Osteocyte (in vitro differentiated cells): ENCODE results near the gene THSD4. TPM values are rescaled to one million over a fixed set of nuclear protein-coding genes. Genes with fewer than 3 reads are reported as not detected.
"Not testable (repeated sequence)": the region's sequence is repeated elsewhere in the genome, so short reads cannot be mapped to it uniquely, and the experiment has no call there.

Experiments
- DNase-seq: peaks from one replicate; pipeline ENCODE4 v3.0.0; 2021; ENCODE audit warnings: mixed read lengths; ENCODE audit not compliant: unreplicated experiment; ENCODE audit errors: extremely low spot score
- H3K27ac Mint-ChIP-seq: one replicate; pipeline ENCODE4 v1.8.0; 2021; ENCODE audit warnings: mild to moderate bottlenecking, mixed read lengths; ENCODE audit not compliant: unreplicated experiment
- H3K27me3 Mint-ChIP-seq: one replicate; pipeline ENCODE4 v1.8.0; 2021; ENCODE audit warnings: mixed read lengths; ENCODE audit not compliant: unreplicated experiment
- H3K36me3 Mint-ChIP-seq: one replicate; pipeline ENCODE4 v1.8.0; 2021; ENCODE audit warnings: mixed read lengths; ENCODE audit not compliant: unreplicated experiment
- H3K4me1 Mint-ChIP-seq: one replicate; pipeline ENCODE4 v1.8.0; 2021; ENCODE audit warnings: mixed read lengths; ENCODE audit not compliant: unreplicated experiment
- H3K4me3 Mint-ChIP-seq: one replicate; pipeline ENCODE4 v1.8.0; 2021; ENCODE audit warnings: mild to moderate bottlenecking, moderate library complexity, mixed read lengths; ENCODE audit not compliant: unreplicated experiment
- H3K9me3 Mint-ChIP-seq: one replicate; pipeline ENCODE4 v1.8.0; 2021; ENCODE audit warnings: mixed read lengths; ENCODE audit not compliant: unreplicated experiment
- total RNA-seq: library from RNA; stranded (reverse); gene quantifications from 2 replicates; pipeline ENCODE4 v1.2.1, GENCODE V29; 2021
- TF ChIP-seq, protein P1 (sequence below): fragments of 200-600 bp; sonication (generic); IDR thresholded peaks from 2 replicates; pipeline ENCODE4 v1.5.0; 2021; ENCODE audit warnings: antibody characterized with exemption, mild to moderate bottlenecking, moderate library complexity

The THSD4 gene
- total RNA-seq, 1 donor from 2014 or later: 5.7 TPM

DNA sequence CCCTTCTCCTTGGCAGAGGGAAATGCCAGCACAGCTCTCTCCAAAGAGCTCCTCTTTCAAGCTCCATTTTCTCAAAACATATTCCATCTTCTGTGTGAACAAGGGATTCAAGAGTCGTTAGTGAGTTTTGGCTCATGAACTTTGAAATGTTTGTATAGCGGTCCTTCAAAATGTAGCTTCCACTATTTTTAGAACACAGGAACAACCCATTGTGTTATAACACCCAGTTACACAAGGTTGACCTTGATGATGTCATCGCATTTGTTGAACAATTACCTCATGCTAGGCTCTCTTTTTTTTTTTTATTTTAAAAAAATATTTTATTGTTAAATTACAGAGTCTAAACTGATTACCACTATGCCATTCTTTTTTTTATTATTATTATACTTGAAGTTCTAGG lies 251.7 kb downstream of the THSD4 start:
- Mint-ChIP-seq H3K27me3 (peaks cover 4% of the 10 kb centered on the region), H3K36me3 (peaks cover 3% of the 10 kb centered on the region), H3K27ac (no peak overlapping the region), H3K4me1 (no peaks in the 10 kb centered on the region), H3K4me3 (no peak overlapping the region), H3K9me3 (peaks cover 10% of the 10 kb centered on the region)
- TF ChIP-seq, protein P1, sequence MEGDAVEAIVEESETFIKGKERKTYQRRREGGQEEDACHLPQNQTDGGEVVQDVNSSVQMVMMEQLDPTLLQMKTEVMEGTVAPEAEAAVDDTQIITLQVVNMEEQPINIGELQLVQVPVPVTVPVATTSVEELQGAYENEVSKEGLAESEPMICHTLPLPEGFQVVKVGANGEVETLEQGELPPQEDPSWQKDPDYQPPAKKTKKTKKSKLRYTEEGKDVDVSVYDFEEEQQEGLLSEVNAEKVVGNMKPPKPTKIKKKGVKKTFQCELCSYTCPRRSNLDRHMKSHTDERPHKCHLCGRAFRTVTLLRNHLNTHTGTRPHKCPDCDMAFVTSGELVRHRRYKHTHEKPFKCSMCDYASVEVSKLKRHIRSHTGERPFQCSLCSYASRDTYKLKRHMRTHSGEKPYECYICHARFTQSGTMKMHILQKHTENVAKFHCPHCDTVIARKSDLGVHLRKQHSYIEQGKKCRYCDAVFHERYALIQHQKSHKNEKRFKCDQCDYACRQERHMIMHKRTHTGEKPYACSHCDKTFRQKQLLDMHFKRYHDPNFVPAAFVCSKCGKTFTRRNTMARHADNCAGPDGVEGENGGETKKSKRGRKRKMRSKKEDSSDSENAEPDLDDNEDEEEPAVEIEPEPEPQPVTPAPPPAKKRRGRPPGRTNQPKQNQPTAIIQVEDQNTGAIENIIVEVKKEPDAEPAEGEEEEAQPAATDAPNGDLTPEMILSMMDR: no peak
- DNase-seq: no peak

DNA sequence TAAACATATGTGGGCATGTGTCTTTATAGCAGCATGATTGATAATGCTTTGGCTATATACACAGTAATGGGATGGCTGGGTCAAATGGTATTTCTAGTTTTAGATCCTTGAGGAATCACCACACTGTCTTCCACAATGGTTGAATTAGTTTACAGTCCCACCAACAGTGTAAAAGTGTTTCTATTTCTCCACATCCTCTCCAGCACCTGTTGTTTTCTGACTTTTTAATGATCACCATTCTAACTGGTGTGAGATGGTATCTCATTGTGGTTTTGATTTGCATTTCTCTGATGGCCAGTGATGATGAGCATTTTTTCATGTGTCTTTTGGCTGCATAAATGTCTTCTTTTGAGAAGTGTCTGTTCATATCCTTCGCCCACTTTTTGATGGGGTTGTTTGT lies 252.5 kb downstream of the THSD4 start:
- not testable (repeated sequence) for H3K36me3 Mint-ChIP-seq, H3K27me3 Mint-ChIP-seq, DNase-seq, H3K4me1 Mint-ChIP-seq, H3K27ac Mint-ChIP-seq, H3K4me3 Mint-ChIP-seq, H3K9me3 Mint-ChIP-seq

DNA sequence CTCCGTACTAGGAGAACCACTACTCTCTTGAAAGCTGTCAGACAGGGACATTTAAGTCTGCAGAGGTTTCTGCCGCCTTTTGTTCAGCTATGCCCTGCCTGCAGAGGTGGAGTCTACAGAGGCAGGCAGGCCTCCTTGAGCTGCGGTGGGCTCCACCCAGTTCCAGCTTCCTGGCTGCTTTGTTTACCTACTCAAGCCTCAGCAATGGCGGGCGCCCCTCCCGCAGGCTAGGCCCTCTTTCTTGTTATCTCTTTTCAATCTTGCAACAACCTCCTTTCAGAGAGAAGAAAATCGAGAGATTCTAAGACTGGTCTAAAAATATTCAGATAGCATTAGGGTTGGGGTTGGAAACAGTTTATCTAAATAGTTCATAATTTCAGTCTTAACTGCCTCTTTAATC lies 257.5 kb downstream of the THSD4 start:
- not testable (repeated sequence) for H3K27me3 Mint-ChIP-seq, H3K4me3 Mint-ChIP-seq, H3K27ac Mint-ChIP-seq, H3K4me1 Mint-ChIP-seq, H3K36me3 Mint-ChIP-seq, DNase-seq, H3K9me3 Mint-ChIP-seq

DNA sequence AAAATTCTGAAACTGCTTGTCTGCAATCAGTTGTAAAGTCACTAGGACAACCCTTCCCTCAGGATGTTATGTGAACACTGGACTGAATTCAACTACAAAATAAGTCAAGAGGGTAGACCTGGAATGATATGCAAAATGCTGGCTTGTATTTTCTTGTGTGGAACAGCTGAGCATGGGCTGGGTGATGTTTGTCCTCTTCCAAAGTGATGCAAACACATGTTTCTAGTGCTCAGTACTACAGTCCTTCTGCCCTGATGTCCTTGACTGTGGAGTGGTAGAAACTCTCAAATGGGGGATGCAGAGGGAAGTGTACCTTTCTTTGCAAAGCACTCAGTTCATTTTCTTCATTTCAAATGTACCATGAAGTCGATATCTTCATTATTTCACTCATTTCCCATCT lies 258.6 kb downstream of the THSD4 start:
- TF ChIP-seq, protein P1: no peak
- H3K36me3 Mint-ChIP-seq: peaks cover 3% of the 10 kb centered on the region
- no peak overlapping the region for H3K4me3 Mint-ChIP-seq
- no peak for DNase-seq
- H3K9me3 Mint-ChIP-seq: peaks cover 10% of the 10 kb centered on the region
- no peak overlapping the region for H3K27ac Mint-ChIP-seq
- H3K27me3 Mint-ChIP-seq: peaks cover 4% of the 10 kb centered on the region
- H3K4me1 Mint-ChIP-seq: no peaks in the 10 kb centered on the region

DNA sequence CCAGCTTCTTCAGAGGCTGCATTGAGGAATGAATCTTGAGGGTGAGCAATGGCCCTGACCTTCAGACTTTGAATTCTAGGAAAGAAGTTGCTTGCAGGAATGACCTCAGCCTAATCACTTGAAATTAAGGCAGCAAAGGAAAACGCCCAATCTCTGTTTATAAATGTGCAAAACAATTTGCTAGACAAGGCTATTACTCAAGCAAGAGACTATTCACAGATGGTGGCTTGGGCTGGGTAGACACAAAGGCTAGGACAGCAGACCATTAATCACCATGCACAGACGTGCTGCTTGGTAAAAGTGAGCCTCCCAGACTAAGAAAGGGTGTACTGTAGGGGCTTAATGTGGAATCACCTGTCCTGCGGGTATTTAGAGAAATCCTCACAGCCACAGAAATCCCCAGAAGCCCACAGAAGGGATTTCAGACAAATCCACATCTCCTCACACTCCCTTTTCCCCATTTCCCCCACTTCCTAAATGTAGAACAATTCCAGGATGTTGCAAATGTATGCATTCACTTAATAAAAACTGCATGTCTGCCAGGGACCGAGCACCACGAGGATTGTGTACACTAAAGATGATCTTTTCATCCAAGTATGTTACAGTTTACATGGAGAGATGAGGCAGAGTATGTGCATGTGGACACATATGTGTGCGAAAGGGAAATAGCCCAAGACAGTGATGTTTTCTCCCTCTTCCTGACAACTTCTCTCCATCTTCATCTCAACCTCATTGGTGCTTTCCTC lies 259.5 kb downstream of the THSD4 start:
- no peak overlapping the region for H3K4me3 Mint-ChIP-seq
- no peaks in the 10 kb centered on the region for H3K4me1 Mint-ChIP-seq
- TF ChIP-seq, protein P1: no peak
- peaks cover 3% of the 10 kb centered on the region for H3K36me3 Mint-ChIP-seq
- H3K27ac Mint-ChIP-seq: no peak overlapping the region
- peaks cover 8% of the 10 kb centered on the region for H3K9me3 Mint-ChIP-seq
- H3K27me3 Mint-ChIP-seq: peaks cover 4% of the 10 kb centered on the region
- no peak for DNase-seq

DNA sequence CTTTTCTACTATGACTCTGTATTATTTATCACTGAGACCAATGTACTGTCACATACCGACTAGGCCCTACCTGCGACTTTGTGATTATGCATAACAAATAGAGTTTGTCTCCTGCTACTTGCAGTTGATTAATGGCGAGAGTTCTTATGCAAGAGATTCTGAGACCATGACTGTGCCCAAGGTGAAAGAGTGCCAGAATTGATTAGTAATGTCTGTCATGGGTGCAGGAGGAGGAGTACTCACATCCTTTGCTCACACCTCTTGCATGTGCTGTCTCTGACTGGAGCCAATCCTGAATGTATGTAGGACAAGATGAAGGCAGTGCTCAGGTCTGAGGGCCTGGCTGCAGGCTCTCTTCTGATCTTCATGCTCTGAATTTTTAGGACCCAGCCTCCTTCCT lies 260.7 kb downstream of the THSD4 start:
- Mint-ChIP-seq H3K36me3 (no peaks in the 10 kb centered on the region), H3K4me3 (no peak overlapping the region), H3K4me1 (no peaks in the 10 kb centered on the region), H3K27ac (no peak overlapping the region), H3K9me3 (no peaks in the 10 kb centered on the region), H3K27me3 (no peaks in the 10 kb centered on the region)
- TF ChIP-seq, protein P1: no peak
- DNase-seq: no peak
